Coronary artery (tissue), 2 donors: Measurements from ENCODE around the gene MISP.

Experiments used
- DNase-seq: peaks from one replicate; pipeline ENCODE4 v3.0.0-alpha.2; 2017; ENCODE audit warnings: low spot score
- H3K27ac ChIP-seq, 2 donors: fragments of 200-600 bp; sonication (generic); one replicate each; pipeline ENCODE4 v1.5.1; 2016 to 2019
- H3K4me3 ChIP-seq: fragments of 200-600 bp; sonication (generic); 2 replicates; pipeline ENCODE4 v1.5.1; 2016; ENCODE audit warnings: mild to moderate bottlenecking, moderate library complexity
- TF ChIP-seq, protein P1 (sequence below): fragments of 200-600 bp; sonication (generic); IDR thresholded peaks from one replicate; pipeline ENCODE4 v1.5.1; 2019; ENCODE audit warnings: antibody characterized with exemption

The MISP gene

DNA sequence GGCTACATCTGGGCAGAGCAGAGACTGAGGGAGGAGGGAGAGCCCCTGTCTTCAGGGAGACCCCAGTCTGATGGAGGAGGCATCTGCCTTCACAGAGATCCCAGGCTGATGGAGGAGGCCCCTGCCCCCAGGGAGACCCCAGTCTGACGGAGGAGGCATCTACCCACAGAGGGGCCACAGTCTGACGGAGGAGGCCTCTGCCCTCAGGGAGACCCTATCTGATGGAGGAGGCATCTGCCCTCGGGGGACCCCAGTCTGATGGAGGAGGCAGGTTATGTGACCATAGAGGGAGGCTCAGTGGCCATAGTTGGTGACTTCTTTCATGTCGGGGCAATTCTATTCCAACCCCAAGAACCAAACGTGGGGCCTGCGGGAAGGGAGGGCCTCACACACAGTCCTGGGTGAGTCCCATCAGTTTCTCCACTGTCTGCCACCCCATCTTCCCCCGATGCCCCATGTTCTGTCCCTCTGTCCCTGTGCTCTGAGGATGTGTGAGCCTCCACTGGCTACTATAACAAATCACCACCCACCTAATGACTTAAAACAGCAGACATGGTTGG, 14.3 kb downstream of the MISP start:
- no peak for DNase-seq
- TF ChIP-seq, protein P1, sequence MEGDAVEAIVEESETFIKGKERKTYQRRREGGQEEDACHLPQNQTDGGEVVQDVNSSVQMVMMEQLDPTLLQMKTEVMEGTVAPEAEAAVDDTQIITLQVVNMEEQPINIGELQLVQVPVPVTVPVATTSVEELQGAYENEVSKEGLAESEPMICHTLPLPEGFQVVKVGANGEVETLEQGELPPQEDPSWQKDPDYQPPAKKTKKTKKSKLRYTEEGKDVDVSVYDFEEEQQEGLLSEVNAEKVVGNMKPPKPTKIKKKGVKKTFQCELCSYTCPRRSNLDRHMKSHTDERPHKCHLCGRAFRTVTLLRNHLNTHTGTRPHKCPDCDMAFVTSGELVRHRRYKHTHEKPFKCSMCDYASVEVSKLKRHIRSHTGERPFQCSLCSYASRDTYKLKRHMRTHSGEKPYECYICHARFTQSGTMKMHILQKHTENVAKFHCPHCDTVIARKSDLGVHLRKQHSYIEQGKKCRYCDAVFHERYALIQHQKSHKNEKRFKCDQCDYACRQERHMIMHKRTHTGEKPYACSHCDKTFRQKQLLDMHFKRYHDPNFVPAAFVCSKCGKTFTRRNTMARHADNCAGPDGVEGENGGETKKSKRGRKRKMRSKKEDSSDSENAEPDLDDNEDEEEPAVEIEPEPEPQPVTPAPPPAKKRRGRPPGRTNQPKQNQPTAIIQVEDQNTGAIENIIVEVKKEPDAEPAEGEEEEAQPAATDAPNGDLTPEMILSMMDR: no peak
- Histone ChIP-seq H3K4me3 (no peak overlapping the region), H3K27ac (no peak overlapping the region)

DNA sequence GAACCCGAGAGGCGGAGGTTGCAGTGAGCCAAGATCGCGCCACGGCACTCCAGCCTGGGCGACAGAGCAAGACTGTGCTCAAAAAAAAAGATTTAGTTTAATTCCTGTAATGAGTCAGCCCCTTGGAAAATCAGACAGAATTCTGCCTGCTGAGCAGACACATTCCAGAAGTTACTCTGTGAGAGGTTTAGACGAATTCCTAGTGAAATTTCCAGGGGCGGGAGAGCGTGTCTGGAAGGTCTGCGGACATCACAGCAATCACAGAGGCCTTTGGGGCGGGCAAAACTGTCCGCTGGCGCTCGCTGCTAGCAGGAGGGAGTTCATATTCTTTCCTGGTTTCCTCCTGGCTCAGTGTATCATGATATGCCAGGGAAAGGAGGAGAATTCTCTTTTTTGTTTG, 17.5 kb downstream of the MISP start:
- no peak for DNase-seq
- TF ChIP-seq, protein P1: no peak
- peak overlapping the region in 1 of 2 donors; percentile 8 for H3K27ac ChIP-seq
- H3K4me3 ChIP-seq: no peak overlapping the region

DNA sequence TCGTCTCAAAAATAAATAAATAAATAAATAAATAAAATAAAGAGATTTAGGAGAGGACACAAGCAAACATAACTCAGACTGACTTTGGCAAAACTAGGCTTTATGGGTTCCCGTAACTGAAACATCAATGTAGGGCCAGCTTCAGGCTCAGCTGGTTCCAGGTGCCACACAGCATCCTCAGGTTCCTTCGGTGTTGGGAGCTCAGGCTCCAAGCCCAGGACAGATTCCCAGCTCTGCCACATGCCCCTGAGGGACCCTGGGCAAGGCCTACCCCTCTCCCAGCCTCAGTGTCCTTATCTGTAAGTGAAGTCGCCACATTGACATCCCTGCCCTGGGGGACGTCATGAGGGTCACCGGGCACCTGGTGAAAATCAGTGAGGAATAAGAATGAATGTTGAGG, 18.7 kb downstream of the MISP start:
- TF ChIP-seq, protein P1: no peak
- no peak overlapping the region for H3K27ac ChIP-seq
- no peak overlapping the region for H3K4me3 ChIP-seq
- no peak for DNase-seq

DNA sequence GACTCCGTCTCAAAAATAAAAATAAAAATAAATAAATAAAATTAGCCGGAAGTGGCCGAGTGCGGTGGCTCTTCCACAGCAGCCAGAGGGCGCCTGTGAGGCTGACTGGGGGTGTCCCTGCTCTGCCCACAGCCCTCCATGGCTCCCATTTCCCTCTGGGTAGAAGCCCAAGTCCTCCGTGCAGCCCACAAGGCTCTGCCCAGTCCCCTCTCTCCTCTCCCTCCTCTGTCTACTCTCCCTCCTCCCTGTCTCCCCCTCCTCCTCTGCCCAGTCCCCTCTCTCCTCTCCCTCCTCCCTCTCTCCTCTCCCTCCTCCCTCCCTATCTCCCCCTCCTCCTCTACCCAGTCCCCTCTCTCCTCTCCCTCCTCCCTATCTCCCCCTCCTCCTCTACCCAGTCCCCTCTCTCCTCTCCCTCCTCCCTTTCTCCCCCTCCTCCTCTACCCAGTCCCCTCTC, 20.4 kb downstream of the MISP start:
- TF ChIP-seq, protein P1: no peak
- Histone ChIP-seq H3K4me3 (no peak overlapping the region), H3K27ac (no peak overlapping the region)
- no peak for DNase-seq

DNA sequence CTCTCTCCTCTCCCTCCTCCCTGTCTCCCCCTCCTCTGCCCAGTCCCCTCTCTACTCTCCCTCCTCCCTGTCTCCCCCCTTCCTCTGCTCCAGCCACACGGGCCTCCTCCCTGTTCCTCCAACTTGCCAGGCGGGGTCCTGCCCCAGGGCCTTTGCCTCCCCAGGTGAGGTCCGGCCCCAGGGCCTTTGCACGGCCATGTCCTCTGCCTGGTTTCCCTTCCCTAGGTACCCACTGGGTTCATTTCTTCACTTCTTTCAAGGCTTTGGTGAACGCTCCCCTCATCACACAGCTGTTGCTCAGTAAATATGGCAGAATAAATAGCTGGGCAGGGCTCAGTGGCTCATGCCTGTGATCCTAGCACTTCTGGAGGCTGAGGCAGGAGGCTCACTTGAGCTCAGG, 21.2 kb downstream of the MISP start:
- no peak for DNase-seq
- H3K27ac ChIP-seq: no peak overlapping the region
- TF ChIP-seq, protein P1: no peak
- H3K4me3 ChIP-seq: no peak overlapping the region

DNA sequence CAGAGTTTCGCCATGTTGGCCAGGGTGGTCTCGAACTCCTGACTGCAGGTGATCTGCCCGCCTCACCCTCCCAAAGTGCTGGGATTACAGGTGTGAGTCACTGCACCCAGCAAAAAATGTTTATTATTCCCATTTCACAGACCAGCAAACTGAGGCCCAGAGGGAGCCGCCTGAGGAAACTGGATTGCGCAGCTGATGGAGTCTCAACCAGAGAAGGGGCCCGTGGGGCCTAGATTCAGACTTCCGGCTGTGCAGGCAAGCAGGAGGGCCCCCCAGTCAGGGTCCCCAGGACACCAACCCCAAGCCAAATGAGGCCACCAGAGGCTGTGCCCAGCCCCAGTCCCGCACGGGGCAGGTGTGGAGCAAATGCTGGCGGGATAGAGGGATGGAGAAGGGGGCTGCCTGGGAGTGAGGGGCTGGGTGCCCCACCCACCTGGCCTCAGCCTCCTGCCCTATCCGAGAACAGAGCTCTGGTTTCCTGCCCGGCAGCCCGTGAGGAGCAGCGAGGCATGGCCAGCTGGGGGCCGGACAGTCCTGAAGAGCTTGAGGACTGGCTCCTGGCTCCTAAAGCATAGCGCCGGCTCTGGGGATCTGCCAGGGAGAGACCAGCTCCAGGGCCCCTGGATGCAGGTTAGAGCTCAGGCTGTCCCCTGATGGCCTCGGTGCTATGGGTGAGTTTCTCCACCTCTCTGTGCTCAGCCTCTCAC, 22.0 kb downstream of the MISP start:
- H3K27ac ChIP-seq: no peak overlapping the region
- TF ChIP-seq, protein P1: no peak
- DNase-seq: no peak

DNA sequence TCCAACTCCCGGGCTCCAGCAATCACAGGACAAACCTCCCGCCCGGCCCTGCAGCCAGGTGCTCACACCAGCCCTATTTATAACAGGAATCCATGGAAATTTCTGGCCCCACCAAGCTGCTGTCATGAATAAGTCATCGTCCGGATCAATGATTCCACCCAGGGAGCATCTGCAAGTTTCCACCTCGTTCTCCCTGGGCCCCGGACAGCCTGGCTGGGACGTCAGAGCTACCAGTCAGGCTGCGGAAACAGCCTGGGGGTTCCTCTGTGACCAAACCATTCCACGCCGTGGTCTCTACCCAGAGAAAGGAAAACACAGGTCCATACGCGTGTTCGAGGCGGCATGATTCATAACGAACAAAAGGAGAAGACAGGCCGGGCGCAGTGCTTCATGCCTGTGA, 25.6 kb downstream of the MISP start:
- H3K27ac ChIP-seq: no peak overlapping the region
- no peak for DNase-seq
- TF ChIP-seq, protein P1: no peak
- no peak overlapping the region for H3K4me3 ChIP-seq

More for the DNA sequence above, 22.0 kb downstream of the MISP start:
- H3K4me3 ChIP-seq: no peak overlapping the region
